GM20000 (cell line): ENCODE measurements around the gene SLC19A1.
"Not testable (repeated sequence)": the region's sequence is repeated elsewhere in the genome, so short reads cannot be mapped to it uniquely, and the experiment has no call there.

Experiments
- DNase-seq: peaks from one replicate; pipeline ENCODE4 v3.0.0; 2012; ENCODE audit warnings: low spot score
- CTCF ChIP-seq: IDR thresholded peaks from 2 replicates; pipeline ENCODE4 v1.5.1; 2012; ENCODE audit warnings: mild to moderate bottlenecking, control low read depth; ENCODE audit errors: extremely low read depth, missing control alignments

SLC19A1 gene

DNA sequence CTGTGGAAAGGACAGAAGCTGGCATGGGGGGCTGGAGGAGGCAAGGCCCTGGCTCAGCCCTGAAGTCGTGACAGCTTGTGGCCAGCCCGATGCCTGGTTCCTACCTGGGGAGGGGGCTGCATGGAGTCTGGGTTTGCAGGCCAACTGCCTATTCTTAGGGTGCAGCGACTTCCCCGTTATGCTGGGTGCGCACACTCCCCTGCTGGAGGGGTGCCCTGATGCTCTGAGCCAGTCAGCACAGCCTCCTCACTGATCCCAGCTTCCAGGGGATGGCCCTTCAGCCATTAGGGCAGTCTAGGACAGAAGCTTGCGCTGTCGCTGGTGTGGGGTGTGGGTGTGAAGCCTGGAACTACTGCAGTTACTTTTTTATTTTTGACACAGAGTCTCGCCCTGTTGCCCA lies 30.0 kb upstream of the SLC19A1 start:
- DNase-seq, result no peak
- TF ChIP-seq CTCF, result no peak

GRCh38 chr21:45571641-45572040 lies 29.4 kb upstream of the SLC19A1 start:
- TF ChIP-seq CTCF, result no peak
- DNase-seq, result no peak

GRCh38 chr21:45570826-45571601 lies 28.8 kb upstream of the SLC19A1 start:
- no peak for DNase-seq
- no peak for TF ChIP-seq CTCF

GRCh38 chr21:45570071-45570470 lies 27.8 kb upstream of the SLC19A1 start:
- no peak for TF ChIP-seq CTCF
- no peak for DNase-seq

DNA sequence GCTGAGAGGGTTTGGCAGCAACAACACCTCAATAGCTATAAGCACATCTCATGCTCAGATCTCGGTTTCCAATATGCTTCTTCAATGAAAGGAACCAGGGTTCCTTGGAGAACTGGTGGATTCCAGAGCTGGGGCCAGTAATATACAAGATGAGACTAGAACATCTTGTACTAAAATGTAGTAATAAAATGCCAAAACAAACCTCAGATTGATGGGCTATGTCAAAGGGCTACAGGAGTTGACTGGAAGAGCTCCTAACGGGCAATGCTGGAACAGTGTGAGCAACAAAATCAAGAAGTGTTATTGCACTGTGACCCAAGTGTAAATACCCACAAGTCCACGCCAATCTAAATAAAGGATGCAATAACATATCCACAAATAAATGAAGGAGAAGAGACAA lies 26.1 kb upstream of the SLC19A1 start:
- no peak for TF ChIP-seq CTCF

GRCh38 chr21:45564137-45564536 lies 21.9 kb upstream of the SLC19A1 start:
- not testable (repeated sequence) for DNase-seq

More for the DNA sequence above, 26.1 kb upstream of the SLC19A1 start:
- DNase-seq, result no peak

GRCh38 chr21:45562965-45563364 lies 20.7 kb upstream of the SLC19A1 start:
- no peak for TF ChIP-seq CTCF
- no peak for DNase-seq

GRCh38 chr21:45562402-45562801 lies 20.2 kb upstream of the SLC19A1 start:
- TF ChIP-seq CTCF, result no peak
- DNase-seq, result no peak

- not testable (repeated sequence) for DNase-seq
Observed at GRCh38 chr21:45561241-45561640, 19.0 kb upstream of the SLC19A1 start.
